Activated gamma-delta T cell (primary cell): ENCODE results near the gene AKAP6.
"Not testable (repeated sequence)": the region's sequence is repeated elsewhere in the genome, so short reads cannot be mapped to it uniquely, and the experiment has no call there.

ENCODE experiments used
- DNase-seq: peaks from one replicate; lab custom pipeline; 2025; lab: John Stamatoyannopoulos, UW

AKAP6 gene

GRCh38 chr14:32373174-32373573, 44.1 kb downstream of the AKAP6 start:
- DNase-seq: not testable (repeated sequence)

- no peak for DNase-seq
These were observed 45.1 kb downstream of the AKAP6 start for GRCh38 chr14:32374155-32374554.

- DNase-seq: no peak
These were observed 46.6 kb downstream of the AKAP6 start for GRCh38 chr14:32375663-32376062.

- no peak for DNase-seq
These were observed 48.0 kb downstream of the AKAP6 start for GRCh38 chr14:32377046-32377646.

GRCh38 chr14:32378284-32378683, 49.2 kb downstream of the AKAP6 start:
- no peak for DNase-seq

DNA sequence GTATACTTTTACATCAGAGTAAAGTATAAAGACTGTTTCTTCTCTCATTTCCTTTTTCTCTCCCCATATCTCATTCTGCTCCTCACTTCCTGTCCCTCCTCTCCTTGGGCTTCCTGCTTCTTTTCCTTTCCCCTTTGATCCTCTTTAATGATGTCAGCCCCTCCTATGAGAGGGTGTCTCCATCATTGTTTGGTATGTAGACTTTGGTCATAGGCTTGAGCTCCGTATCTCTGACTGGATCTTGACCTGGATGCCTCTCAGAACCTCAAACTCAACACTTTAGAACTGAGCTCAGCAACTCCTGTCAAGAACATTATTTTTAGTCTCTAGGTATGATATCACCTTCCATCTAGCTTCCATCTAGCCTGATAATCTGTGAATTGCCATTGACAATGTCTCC, 50.3 kb downstream of the AKAP6 start:
- no peak for DNase-seq

DNA sequence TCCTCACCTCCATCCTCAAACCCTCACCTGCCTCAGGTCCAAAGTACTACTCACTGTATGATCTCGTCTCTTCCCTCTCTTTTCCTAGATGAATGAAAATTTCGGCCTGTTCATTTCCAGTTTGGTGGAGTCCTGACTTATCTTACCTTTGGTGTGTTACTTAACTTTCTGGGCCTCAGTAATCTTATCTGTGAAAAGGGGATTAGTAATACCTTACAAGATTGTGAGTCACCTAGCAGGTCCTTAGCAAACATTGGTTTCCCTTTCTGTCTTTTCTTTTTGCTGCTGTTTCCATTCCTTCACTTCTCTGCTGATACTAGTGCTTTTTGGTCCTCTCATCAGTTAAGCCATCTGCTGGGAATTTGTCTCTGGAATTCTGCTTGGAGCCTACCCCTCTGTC, 52.8 kb downstream of the AKAP6 start:
- no peak for DNase-seq

GRCh38 chr14:32382704-32383103, 53.6 kb downstream of the AKAP6 start:
- no peak for DNase-seq

DNA sequence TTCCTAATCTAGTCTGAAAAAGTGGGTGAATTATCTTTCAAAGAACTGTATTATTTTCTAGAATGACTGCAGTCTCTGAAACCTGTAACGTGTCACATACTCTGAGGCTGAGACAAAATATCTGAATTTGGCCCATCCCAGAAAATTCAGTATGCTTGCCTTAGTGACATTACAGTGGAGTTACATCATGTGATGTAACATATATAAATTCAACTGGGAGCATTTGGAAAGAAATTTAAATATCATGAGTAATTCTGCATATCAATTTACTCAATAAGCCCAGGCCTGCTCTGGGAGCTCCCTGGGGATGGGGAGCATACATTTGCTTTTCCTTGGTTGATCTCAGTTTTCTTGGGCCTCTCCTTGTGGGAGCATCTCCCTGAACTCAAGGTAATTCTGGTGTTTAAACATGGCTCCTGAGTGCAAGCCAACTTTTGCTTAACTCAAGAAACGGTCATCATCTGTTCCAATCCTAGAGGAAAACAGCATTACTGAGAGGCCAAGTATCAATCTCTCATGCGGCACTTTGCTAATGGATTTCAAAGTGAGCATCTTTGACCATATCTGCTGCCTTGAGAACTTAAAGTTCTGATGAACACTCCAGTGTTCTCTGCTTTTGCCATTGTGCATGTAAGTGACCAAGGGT, 54.4 kb downstream of the AKAP6 start:
- DNase-seq: no peak

GRCh38 chr14:32384464-32384863, 55.4 kb downstream of the AKAP6 start:
- DNase-seq: no peak

GRCh38 chr14:32387295-32387694, 58.2 kb downstream of the AKAP6 start:
- not testable (repeated sequence) for DNase-seq

GRCh38 chr14:32393119-32393518, 64.0 kb downstream of the AKAP6 start:
- no peak for DNase-seq

GRCh38 chr14:32394038-32394437, 64.9 kb downstream of the AKAP6 start:
- DNase-seq: no peak

GRCh38 chr14:32396885-32397284, 67.8 kb downstream of the AKAP6 start:
- DNase-seq: no peak

DNA sequence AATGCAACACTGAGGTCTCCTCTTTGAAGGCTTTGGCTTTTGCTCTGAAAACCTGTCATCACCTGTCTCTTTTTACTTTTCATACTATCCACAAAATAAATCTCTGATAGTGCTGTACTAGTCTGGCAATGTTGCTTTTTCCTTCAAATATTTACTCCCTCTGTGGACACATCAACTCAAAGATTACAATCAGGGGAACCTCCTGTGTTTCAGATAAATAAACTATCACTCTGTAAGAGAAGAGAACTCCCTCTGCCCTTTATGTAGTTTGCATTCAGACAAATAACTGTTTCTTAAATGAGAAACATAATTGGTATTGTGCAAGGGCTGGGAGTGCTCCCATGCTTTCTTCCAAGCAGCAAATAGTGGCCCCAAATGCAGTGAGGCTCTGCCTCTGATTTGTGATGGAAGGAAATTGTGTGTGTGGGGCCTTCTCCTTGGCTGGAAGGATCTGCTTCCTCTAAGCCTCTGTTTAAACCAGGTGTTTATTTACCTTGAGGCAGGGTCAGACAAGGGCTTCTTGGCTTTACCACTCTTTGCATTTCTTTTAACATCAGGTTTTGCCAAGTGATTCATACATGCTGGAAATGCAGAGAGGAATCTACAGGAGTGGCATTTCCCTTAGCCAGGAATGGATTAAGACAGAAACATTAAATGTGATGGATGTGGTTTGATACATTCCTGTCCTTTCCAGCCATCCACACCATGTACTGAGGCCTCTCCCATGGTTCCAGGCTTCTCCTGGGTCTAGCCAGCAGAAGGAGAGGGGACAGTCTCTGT, 69.0 kb downstream of the AKAP6 start:
- no peak for DNase-seq

GRCh38 chr14:32399920-32400319, 70.8 kb downstream of the AKAP6 start:
- no peak for DNase-seq

GRCh38 chr14:32400480-32400879, 71.4 kb downstream of the AKAP6 start:
- DNase-seq: no peak

- no peak for DNase-seq
These were observed 73.9 kb downstream of the AKAP6 start for GRCh38 chr14:32403021-32403420.

- DNase-seq: no peak
These were observed 74.6 kb downstream of the AKAP6 start for GRCh38 chr14:32403688-32404087.

DNA sequence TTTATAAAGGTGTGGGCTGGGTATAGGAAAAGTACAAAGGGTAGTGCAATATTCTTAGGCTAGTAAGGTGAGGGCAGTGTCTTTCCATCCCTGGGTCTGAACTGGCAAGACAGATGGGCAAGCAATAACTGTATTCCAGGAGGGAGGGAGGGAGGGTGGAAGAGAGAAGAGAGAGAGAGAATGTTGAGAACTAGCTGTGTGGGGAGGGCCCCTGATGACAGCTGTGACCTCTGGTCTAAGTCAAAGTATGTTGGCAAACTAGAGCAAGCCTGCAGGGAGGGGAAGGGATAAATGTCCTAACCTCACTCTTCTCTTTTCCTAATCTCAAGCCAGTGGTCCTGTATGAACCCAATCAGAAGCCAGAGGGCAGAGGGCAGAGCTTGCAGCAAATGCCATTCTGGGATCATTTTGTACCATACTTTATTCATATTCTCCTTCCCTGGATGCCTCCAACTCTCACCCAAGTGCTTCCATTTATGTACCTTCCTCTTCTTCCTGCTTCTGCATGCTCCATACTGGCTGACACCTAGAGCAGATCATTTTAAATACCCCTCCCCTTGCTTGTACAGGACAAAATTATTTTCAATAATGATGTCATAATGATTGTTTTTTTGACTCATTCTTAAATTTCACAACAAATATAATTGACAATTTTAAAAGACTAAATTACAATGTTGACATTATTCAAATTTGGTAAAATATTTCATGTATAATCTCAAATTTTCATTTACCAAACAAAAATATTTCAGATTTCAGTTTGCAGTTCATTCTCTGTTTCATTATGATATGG, 75.9 kb downstream of the AKAP6 start:
- no peak for DNase-seq

- no peak for DNase-seq
These were observed 76.8 kb downstream of the AKAP6 start for GRCh38 chr14:32405856-32406255.

GRCh38 chr14:32407130-32407529, 78.0 kb downstream of the AKAP6 start:
- no peak for DNase-seq
